NCI-H524 treated with DMSO at 0.1 percent for 48 hours (cell line): Measurements from ENCODE around the gene DHRS13.
"Not testable (repeated sequence)": the region's sequence is repeated elsewhere in the genome, so short reads cannot be mapped to it uniquely, and the experiment has no call there.

ENCODE experiments used
- DNase-seq: peaks from one replicate; lab custom pipeline; 2025; lab: John Stamatoyannopoulos, UW

DHRS13 gene

GRCh38 chr17:28882154-28882895, 20.6 kb downstream of the DHRS13 start:
- DNase-seq: no peak

- no peak for DNase-seq
Observed at GRCh38 chr17:28881533-28882056, 21.3 kb downstream of the DHRS13 start.

GRCh38 chr17:28880572-28880945, 22.3 kb downstream of the DHRS13 start:
- DNase-seq: no peak

- DNase-seq: no peak
Observed at GRCh38 chr17:28879886-28880571, 22.9 kb downstream of the DHRS13 start.

- DNase-seq: peak; percentile 27
Observed at GRCh38 chr17:28878981-28879380, 23.9 kb downstream of the DHRS13 start.

GRCh38 chr17:28878158-28878910, 24.5 kb downstream of the DHRS13 start:
- no peak for DNase-seq

GRCh38 chr17:28877150-28877711, 25.6 kb downstream of the DHRS13 start:
- DNase-seq: not testable (repeated sequence)

GRCh38 chr17:28875848-28876550, 26.9 kb downstream of the DHRS13 start:
- no peak for DNase-seq

- no peak for DNase-seq
Observed at GRCh38 chr17:28874750-28875149, 28.1 kb downstream of the DHRS13 start.

- no peak for DNase-seq
Observed at GRCh38 chr17:28873839-28874238, 29.0 kb downstream of the DHRS13 start.

GRCh38 chr17:28871056-28871579, 31.8 kb downstream of the DHRS13 start:
- no peak for DNase-seq

- peak; percentile 83 for DNase-seq
Observed at GRCh38 chr17:28867276-28867675, 35.6 kb downstream of the DHRS13 start.

GRCh38 chr17:28865946-28866752, 36.7 kb downstream of the DHRS13 start:
- no peak for DNase-seq

- DNase-seq: no peak
Observed at GRCh38 chr17:28864991-28865849, 37.7 kb downstream of the DHRS13 start.

- DNase-seq: no peak
Observed at GRCh38 chr17:28863953-28864352, 38.9 kb downstream of the DHRS13 start.

GRCh38 chr17:28862561-28862960, 40.3 kb downstream of the DHRS13 start:
- DNase-seq: no peak

GRCh38 chr17:28861393-28862203, 41.3 kb downstream of the DHRS13 start:
- DNase-seq: no peak

GRCh38 chr17:28860363-28860808, 42.5 kb downstream of the DHRS13 start:
- DNase-seq: no peak
